HepG2 (cell line): Measurements from ENCODE around the gene OVOL2.

Source experiments
- CHD2 ChIP-seq: IDR thresholded peaks from 2 replicates; pipeline ENCODE4 v1.6.1; 2011; ENCODE audit warnings: low read depth, low read length, improper control_type of control experiment
- NBN ChIP-seq: fragments of 450-650 bp; conservative IDR thresholded peaks from 2 replicates; pipeline ENCODE4 v1.6.1; 2017
- ZNF556 ChIP-seq: sonication (generic); formaldehyde crosslinking; IDR thresholded peaks from 2 replicates; pipeline ENCODE4 v1.4.0; 2020; ENCODE audit warnings: mild to moderate bottlenecking, missing genetic modification reagents, borderline replicate concordance
- TF ChIP-seq, protein P1 (sequence below), 2 experiments: IDR thresholded peaks; 2 replicates each; pipeline ENCODE4 v1.6.1; 2011 to 2012; ENCODE audit warnings: low read length in 2 of 2, borderline replicate concordance in 1 of 2, low read depth in 1 of 2, mild to moderate bottlenecking in 1 of 2, moderate library complexity in 1 of 2

DNA sequence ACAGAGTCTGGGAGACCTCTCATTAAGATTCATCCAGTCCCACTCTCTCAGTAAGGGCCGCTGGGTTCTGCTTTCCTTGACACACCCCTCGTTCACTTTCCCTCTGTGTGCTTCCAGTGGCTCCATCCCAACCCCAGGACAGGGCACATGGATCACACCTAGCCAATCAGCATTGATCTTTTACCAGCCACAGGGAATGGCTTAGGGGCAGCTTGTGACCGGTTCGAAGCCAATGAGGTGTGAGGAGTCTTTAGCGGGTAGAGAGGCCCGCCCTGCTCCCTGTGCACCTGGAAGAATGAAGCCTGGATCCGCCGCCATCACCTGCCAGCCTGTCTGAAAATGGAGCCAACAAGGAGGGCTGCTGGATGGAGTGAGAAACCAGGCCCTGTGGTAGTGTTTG is 35.2 kb upstream of the OVOL2 start:
- TF ChIP-seq, protein P1, sequence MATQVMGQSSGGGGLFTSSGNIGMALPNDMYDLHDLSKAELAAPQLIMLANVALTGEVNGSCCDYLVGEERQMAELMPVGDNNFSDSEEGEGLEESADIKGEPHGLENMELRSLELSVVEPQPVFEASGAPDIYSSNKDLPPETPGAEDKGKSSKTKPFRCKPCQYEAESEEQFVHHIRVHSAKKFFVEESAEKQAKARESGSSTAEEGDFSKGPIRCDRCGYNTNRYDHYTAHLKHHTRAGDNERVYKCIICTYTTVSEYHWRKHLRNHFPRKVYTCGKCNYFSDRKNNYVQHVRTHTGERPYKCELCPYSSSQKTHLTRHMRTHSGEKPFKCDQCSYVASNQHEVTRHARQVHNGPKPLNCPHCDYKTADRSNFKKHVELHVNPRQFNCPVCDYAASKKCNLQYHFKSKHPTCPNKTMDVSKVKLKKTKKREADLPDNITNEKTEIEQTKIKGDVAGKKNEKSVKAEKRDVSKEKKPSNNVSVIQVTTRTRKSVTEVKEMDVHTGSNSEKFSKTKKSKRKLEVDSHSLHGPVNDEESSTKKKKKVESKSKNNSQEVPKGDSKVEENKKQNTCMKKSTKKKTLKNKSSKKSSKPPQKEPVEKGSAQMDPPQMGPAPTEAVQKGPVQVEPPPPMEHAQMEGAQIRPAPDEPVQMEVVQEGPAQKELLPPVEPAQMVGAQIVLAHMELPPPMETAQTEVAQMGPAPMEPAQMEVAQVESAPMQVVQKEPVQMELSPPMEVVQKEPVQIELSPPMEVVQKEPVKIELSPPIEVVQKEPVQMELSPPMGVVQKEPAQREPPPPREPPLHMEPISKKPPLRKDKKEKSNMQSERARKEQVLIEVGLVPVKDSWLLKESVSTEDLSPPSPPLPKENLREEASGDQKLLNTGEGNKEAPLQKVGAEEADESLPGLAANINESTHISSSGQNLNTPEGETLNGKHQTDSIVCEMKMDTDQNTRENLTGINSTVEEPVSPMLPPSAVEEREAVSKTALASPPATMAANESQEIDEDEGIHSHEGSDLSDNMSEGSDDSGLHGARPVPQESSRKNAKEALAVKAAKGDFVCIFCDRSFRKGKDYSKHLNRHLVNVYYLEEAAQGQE (IDR thresholded peaks at IDR 0.05; ENCODE audit: borderline replicate concordance in 1 of 2, low read depth in 1 of 2, low read length in 2 of 2), result no peak
- TF ChIP-seq ZNF556 (CRISPR knock-in tag), result no peak
- no peak for TF ChIP-seq CHD2
- no peak for TF ChIP-seq NBN
